SU-DHL-6 (cell line): ENCODE data around the gene CPNE4.

Experiments used
- H2AFZ ChIP-seq: fragments of 200-600 bp; sonication (generic); 2 replicates; pipeline ENCODE4 v1.6.1; 2014; ENCODE audit warnings: low read depth, mild to moderate bottlenecking, moderate library complexity, mixed read lengths, antibody characterized with exemption, low read length; ENCODE audit not compliant: severe bottlenecking
- H3F3A ChIP-seq: fragments of 200-600 bp; shearing (Covaris generic); 2 replicates; pipeline ENCODE4 v1.6.0; 2016; ENCODE audit warnings: antibody characterized with exemption, mild to moderate bottlenecking; ENCODE audit not compliant: insufficient read depth
- H3K27ac ChIP-seq: fragments of 200-600 bp; sonication (generic); 2 replicates; pipeline ENCODE4 v1.5.1; 2016; ENCODE audit warnings: low read depth, mild to moderate bottlenecking, low read length, moderate library complexity, mixed read lengths
- H3K27me3 ChIP-seq: fragments of 200-600 bp; sonication (generic), shearing (Covaris generic); 2 replicates; pipeline ENCODE4 v1.6.0; 2014; ENCODE audit warnings: mild to moderate bottlenecking, low read length
- H3K36me3 ChIP-seq: fragments of 200-600 bp; sonication (generic); 2 replicates; pipeline ENCODE4 v1.6.1; 2014; ENCODE audit warnings: mild to moderate bottlenecking, low read length, mixed read lengths
- H3K4me2 ChIP-seq: fragments of 300-600, 200-600 bp; shearing (Covaris generic), sonication (generic); 2 replicates; pipeline ENCODE4 v1.6.0; 2014; ENCODE audit warnings: low read length, low read depth, mild to moderate bottlenecking; ENCODE audit not compliant: poor library complexity, severe bottlenecking
- H3K4me3 ChIP-seq: fragments of 200-600 bp; sonication (generic); 2 replicates; pipeline ENCODE4 v1.5.1; 2014; ENCODE audit warnings: antibody characterized with exemption, low read length, mild to moderate bottlenecking, mixed read lengths; ENCODE audit not compliant: insufficient read depth, poor library complexity, severe bottlenecking
- H3K79me2 ChIP-seq: fragments of 200-600 bp; sonication (generic); 2 replicates; pipeline ENCODE4 v1.6.1; 2014; ENCODE audit warnings: mild to moderate bottlenecking, low read length, moderate library complexity; ENCODE audit not compliant: insufficient read depth
- H3K9ac ChIP-seq: fragments of 200-600 bp; sonication (generic); 2 replicates; pipeline ENCODE4 v1.7.0; 2014; ENCODE audit warnings: mild to moderate bottlenecking, low read length
- H3K9me2 ChIP-seq: fragments of 200-600 bp; sonication (generic); replicated peaks from 2 replicates; pipeline ENCODE4 v1.6.1; 2014; ENCODE audit warnings: low read length; ENCODE audit not compliant: insufficient read depth
- H3K9me3 ChIP-seq: fragments of 200-600 bp; sonication (generic); 2 replicates; pipeline ENCODE4 v1.6.1; 2014; ENCODE audit warnings: low read length, mixed read lengths; ENCODE audit not compliant: insufficient read depth
- H4K20me1 ChIP-seq: fragments of 200-600 bp; sonication (generic); 2 replicates; pipeline ENCODE4 v1.6.1; 2014; ENCODE audit warnings: low read depth, mild to moderate bottlenecking, antibody characterized with exemption, low read length, moderate library complexity, mixed read lengths
- CTCF ChIP-seq: fragments of 200-600 bp; sonication (generic); IDR thresholded peaks from one replicate; pipeline ENCODE4 v1.5.1; 2017; ENCODE audit warnings: antibody characterized with exemption, mild to moderate bottlenecking, low read length, moderate library complexity; ENCODE audit not compliant: insufficient read depth, poor library complexity, severe bottlenecking
- EZH2phosphoT487 ChIP-seq: fragments of 200-600 bp; sonication (generic), shearing (Covaris generic); conservative IDR thresholded peaks from 2 replicates; pipeline ENCODE4 v1.6.1; 2018; ENCODE audit warnings: mild to moderate bottlenecking, antibody characterized with exemption, low read length, moderate library complexity, mixed read lengths

The CPNE4 gene

GRCh38 chr3:132064114-132064513 is 29.3 kb upstream of the CPNE4 start:
- Histone ChIP-seq H3K27me3 (no peaks in the 10 kb centered on the region), H2AFZ (no peak overlapping the region), H4K20me1 (no peaks in the 10 kb centered on the region), H3K9me2 (no peaks in the 10 kb centered on the region), H3K4me2 (no peak overlapping the region), H3K79me2 (no peaks in the 10 kb centered on the region), H3K9me3 (no peaks in the 10 kb centered on the region), H3K36me3 (no peaks in the 10 kb centered on the region), H3K4me3 (no peak overlapping the region), H3F3A (no peaks in the 10 kb centered on the region), H3K9ac (no peak overlapping the region), H3K27ac (no peak overlapping the region)
- TF ChIP-seq CTCF (no peak), EZH2phosphoT487 (no peak)

GRCh38 chr3:132062535-132062934 is 27.7 kb upstream of the CPNE4 start:
- no peaks in the 10 kb centered on the region for H3K9me2 ChIP-seq
- TF ChIP-seq CTCF: no peak
- no peak for TF ChIP-seq EZH2phosphoT487
- no peak overlapping the region for H3K9ac ChIP-seq
- no peaks in the 10 kb centered on the region for H4K20me1 ChIP-seq
- H3K4me2 ChIP-seq: no peak overlapping the region
- no peaks in the 10 kb centered on the region for H3K79me2 ChIP-seq
- H2AFZ ChIP-seq: no peak overlapping the region
- no peaks in the 10 kb centered on the region for H3K36me3 ChIP-seq
- no peaks in the 10 kb centered on the region for H3F3A ChIP-seq
- no peak overlapping the region for H3K27ac ChIP-seq
- no peaks in the 10 kb centered on the region for H3K27me3 ChIP-seq
- H3K4me3 ChIP-seq: no peak overlapping the region
- H3K9me3 ChIP-seq: no peaks in the 10 kb centered on the region

GRCh38 chr3:132055872-132056271 is 21.1 kb upstream of the CPNE4 start:
- Histone ChIP-seq H2AFZ (no peak overlapping the region), H3K27ac (no peak overlapping the region), H3K36me3 (no peaks in the 10 kb centered on the region), H3K79me2 (no peaks in the 10 kb centered on the region), H4K20me1 (no peaks in the 10 kb centered on the region), H3K9me3 (no peaks in the 10 kb centered on the region), H3K9me2 (no peaks in the 10 kb centered on the region), H3K9ac (no peak overlapping the region), H3K27me3 (no peaks in the 10 kb centered on the region), H3K4me2 (no peak overlapping the region), H3F3A (no peaks in the 10 kb centered on the region), H3K4me3 (no peak overlapping the region)
- TF ChIP-seq CTCF (no peak), EZH2phosphoT487 (no peak)
